Measurements from ENCODE around the gene EPHB1.

The EPHB1 gene

GRCh38 chr3:134810052-134810435 is 15.0 kb downstream of the EPHB1 start:
- DNase-seq = no peak

DNA sequence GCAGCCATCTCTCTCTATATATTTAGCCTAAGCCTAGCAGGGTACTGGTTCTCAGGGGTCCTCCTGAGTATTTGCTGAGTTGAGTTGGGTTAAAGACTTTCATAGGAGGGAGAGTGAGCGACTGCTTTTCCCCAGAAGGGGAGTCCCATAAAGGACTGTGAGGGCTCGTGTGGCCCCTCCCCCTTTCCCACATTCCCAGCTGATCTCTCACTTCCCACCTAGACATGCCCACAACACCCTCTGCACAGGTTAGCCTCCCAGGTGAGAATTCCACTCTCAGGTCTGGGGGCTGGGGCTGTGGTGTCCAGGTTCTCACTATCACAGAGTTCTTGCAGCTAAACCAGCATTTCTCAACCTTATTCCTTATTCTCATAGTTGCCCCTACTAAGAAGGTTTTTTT is 15.8 kb downstream of the EPHB1 start:
- DNase-seq = no peak

- no peak for DNase-seq
These were observed 18.6 kb downstream of the EPHB1 start for GRCh38 chr3:134813618-134814017.

- DNase-seq = no peak
These were observed 20.5 kb downstream of the EPHB1 start for GRCh38 chr3:134815519-134815918.

GRCh38 chr3:134816623-134817022 is 21.6 kb downstream of the EPHB1 start:
- DNase-seq = no peak

DNA sequence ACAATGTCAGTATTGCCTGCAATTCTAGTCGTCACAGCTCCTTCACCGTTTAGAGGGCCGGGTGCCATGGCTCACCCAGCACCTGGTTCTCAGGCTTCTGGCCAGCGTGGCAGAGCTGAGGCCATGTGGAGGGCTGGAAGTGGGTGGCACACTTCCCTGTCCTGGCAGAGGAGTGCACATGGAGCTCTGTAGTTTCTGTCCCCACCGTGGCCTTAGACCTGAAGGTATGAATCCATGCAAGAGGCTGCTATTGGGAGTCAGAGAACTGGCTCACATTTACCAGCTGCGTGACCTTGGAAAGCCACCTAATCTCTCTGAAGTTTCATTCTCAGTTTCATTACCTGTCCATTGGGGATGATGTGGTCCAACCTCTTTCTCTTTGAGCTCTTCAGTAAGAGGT is 22.2 kb downstream of the EPHB1 start:
- no peak for DNase-seq

DNA sequence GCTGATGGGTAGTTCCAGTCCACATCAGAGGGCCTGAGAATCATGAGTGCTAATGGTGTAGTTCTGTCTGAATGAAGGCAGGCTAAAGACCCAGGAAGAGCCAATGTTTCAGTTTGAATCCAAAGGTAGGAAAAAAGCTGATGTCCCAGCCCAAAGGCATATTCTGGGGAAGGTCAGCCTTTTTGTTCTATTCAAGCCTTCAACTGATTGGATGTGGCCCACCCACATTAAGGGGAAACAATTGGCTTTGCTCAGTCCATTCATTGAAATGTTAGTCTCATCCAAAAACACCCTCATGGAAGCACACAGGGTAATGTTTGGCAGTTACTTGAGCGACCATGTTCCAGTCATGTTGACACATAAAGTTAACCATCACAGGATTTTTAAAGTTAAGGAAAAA is 25.9 kb downstream of the EPHB1 start:
- DNase-seq = no peak

- DNase-seq = no peak
These were observed 27.0 kb downstream of the EPHB1 start for GRCh38 chr3:134822090-134822489.

DNA sequence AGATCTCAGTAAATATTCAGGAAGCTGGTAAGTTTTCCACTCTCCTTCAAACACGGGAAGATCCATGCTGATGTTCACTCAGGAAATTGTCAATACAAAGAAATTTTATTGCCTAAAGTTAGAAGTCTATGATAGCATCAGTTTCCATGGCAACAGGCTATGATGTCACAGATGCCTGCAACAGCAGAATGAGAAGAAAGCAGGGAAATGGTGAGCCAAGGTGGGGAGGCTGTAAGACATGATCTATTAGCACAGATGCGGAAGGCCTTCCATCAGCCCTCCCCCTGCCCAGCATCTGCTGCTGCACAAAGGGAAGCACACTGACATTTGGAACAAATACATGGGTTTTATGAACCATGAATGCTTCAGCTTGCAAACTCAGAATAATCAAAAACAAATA is 28.6 kb downstream of the EPHB1 start:
- DNase-seq = no peak

GRCh38 chr3:134824791-134825190 is 29.7 kb downstream of the EPHB1 start:
- DNase-seq = no peak

GRCh38 chr3:134827213-134827612 is 32.2 kb downstream of the EPHB1 start:
- no peak for DNase-seq

DNA sequence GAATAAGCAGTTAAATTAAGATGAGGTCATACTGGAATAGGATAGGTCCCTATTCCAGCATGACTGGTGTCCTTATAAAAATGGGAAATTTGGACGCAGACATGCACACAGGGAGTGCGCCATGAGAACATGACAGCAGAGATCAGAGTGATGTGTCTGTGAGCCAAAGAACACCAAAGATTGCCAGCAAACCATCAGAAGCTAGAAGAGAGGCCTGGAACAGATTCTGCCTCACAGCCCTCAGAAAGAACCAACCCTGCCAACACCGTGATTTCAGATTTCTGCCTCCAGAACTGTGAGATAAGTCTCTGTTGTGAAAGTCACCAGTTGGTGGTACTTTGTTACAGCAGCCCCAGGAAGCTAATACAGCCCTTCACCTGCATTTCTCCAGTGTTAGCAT is 34.7 kb downstream of the EPHB1 start:
- no peak for DNase-seq

GRCh38 chr3:134832585-134832984 is 37.5 kb downstream of the EPHB1 start:
- DNase-seq = no peak

GRCh38 chr3:134833453-134834163 is 38.5 kb downstream of the EPHB1 start:
- DNase-seq = no peak

DNA sequence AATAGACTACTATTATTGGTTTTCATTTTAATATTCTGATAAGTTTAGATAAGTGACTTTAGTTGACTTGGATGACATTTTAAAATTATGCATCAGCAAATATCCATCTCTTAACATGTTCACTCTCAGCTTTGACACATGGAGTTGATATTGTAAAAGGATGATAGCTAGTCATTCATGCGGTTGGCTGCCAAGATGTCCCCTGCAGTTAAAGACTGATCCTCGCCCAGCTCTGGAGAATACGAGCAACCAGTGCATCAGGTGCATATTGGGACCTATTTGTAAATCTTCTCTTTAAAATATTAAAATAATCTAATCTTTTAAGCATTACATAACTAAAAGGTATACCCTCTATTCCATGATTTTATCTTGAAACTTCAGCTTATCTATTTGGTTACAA is 41.9 kb downstream of the EPHB1 start:
- DNase-seq = no peak

GRCh38 chr3:134838599-134838998 is 43.5 kb downstream of the EPHB1 start:
- no peak for DNase-seq

GRCh38 chr3:134839422-134839821 is 44.4 kb downstream of the EPHB1 start:
- no peak for DNase-seq

DNA sequence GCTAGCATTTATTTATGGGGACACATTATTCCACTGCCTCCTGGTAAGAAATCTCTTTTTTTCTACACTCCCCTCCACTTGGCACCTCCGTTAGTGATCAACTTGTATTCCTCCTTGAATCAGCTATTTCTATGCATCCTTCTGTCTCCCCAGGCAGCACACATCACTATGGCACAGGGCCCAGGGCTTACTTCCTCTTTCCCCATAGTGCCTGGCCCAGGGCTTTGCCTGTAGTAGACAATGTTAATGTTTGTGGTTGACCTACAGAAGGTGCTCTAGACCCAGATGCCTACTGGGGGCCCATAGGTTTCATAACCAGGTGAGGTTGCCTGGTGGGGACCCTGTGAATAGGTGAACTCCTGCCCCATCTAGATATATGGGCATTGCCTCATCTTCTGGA is 44.9 kb downstream of the EPHB1 start:
- no peak for DNase-seq

DNA sequence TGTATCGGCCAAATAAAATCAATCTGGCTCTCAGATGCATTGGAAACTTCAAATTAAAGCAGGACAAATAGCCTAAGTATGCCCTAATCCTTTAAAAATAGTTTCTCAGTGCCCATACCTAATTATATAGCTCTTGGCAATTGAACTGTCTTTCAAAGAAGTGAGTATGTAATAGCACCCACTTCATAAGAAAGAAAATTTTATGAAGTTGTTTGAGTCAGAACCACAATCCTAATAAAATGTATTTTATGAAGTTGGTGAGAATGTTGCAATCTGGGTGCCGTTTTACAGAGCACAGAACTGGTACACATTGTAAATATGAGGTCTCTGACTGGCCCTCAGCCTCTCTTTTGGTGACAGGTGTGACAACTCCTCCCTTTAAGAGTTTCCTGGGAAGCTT is 45.4 kb downstream of the EPHB1 start:
- no peak for DNase-seq

DNA sequence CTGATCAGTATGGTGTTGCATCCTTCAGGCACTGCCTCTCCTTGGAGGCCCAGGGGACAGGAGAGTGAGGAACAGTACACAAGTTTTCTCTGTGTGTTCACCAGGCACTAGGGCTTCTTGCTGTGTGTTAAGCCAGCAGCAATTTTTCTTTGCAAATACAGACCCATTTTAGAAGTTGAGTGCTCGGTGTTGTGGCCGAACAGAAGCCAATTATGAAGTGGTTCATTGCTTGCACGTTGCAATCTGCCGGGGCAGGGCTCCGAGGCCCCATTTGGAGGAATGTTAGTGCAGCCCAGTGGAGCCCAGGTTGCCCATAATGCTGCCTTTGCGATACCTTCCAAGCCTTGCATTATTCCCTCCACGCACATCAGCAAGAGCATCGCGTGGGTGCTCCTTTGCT is 51.0 kb downstream of the EPHB1 start:
- no peak for DNase-seq

- DNase-seq = no peak
These were observed 51.9 kb downstream of the EPHB1 start for GRCh38 chr3:134846911-134847317.

DNA sequence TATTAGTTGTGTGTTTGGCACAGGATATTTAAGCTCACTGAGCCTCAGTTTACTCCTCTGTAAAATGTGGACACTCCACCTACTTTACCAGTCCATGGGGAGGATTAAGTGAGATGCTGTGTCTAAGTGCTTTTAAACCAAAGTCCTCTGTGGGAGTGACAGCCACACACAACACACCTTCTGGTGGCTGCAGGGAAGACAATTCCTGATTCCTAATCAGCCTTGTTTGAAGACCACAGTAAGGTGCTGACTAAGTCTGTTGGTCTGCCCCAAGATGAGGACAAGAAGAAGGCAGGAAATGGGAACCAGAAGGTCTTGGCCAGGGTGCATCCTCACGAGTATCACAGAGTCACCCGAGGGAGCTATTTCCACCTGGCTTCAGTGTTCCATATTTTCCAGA is 52.3 kb downstream of the EPHB1 start:
- DNase-seq = no peak

- no peak for DNase-seq
These were observed 54.5 kb downstream of the EPHB1 start for GRCh38 chr3:134849561-134849960.

DNA sequence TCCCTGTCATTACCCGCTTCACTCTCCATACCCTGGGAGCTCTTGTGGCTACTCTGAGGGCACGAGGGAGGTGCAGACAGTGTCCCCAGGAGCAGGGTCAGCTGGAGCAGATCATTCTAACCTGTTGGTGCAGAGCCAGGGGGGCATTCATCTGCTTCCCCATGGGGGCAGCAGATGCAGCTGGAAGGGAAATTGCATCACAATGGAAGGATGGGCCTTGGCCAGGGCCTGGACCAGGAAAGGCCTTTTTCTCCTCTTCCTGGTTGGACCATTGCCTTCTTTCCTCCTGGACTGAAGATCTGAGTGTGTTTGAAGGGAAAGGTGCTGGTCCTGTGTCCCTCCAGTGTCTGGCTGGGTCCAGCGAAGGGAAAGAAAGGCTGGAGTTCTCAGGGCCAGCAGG is 55.7 kb downstream of the EPHB1 start:
- no peak for DNase-seq

DNA sequence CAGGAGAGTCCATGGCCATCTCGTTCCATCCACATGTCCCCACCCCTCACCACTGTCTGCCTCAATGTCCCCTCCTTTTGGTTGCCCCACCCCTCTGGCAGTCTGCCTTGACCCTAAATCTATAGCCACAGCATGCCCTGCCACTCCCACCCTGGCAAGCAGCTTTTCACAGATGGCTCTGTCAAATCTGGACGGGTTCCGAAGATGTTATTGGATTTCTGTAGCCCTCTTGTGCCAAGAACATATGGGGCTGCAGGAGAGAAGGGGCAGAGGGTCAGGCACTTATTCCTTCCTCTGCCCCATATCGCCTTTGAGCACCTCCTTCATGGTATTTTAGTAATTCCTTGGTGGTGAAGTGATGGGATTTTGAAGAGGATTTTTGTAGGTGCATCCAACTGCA is 57.1 kb downstream of the EPHB1 start:
- DNase-seq = no peak
